D341Med (cell line): ENCODE data around the gene MEF2A.

Experiments used
- DNase-seq: peaks from one replicate; pipeline ENCODE4 v3.0.0; 2012; ENCODE audit warnings: low spot score

The MEF2A gene

DNA sequence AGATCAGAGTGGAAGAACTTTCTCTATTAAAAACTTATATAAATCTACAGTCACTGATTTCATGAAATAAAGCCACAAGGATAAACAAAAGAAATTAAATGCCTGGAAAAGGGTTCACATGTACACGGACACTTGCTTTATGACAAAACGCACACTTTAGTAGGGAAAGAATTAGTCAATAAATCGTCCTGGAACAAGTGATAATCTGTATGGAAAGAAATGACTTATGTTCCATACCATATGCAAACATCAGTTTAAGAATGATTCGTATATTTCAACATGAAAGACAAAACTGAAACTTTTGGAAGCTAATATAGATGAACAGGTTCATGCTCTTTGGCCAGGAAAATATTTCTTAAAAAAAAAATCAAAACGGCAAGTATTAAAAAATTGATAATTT lies 40.2 kb downstream of the MEF2A start:
- no peak for DNase-seq

DNA sequence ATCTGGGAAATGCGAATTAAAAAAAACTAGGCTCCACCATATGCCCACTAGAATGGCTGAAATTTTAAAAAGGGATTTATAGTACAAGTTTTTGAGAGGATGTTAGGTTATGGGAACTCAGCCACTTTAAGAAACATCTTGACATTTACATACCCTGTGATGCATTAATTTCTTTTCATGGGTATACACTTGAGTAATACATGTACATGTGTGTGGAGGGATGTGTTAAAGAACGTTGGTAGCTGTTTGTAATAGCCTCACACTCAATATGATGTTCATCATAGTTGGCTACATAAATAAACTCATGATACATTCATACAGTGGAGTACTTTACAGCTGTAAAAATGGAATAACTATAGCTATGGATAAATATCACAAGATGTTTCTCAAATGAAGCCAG lies 40.9 kb downstream of the MEF2A start:
- DNase-seq = no peak

DNA sequence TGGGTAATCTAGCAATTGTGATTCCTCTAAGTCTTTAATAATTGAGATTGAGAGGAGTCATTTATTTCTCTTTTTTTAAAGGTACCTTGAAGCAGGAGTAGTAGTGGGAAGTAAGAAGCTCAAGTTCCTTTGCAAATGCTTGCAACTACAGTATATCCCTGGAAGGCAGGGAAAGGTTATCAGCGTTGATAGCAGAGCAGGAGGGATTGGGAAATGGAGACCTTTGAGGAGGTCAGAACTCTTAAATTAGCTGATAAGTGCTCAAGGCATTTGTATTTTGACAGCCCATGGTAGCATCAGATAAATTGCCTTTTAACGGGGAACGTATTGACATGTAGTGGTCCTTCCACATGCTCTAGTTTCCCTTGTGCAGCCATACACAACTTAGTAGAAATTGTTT lies 47.7 kb downstream of the MEF2A start:
- DNase-seq = no peak

DNA sequence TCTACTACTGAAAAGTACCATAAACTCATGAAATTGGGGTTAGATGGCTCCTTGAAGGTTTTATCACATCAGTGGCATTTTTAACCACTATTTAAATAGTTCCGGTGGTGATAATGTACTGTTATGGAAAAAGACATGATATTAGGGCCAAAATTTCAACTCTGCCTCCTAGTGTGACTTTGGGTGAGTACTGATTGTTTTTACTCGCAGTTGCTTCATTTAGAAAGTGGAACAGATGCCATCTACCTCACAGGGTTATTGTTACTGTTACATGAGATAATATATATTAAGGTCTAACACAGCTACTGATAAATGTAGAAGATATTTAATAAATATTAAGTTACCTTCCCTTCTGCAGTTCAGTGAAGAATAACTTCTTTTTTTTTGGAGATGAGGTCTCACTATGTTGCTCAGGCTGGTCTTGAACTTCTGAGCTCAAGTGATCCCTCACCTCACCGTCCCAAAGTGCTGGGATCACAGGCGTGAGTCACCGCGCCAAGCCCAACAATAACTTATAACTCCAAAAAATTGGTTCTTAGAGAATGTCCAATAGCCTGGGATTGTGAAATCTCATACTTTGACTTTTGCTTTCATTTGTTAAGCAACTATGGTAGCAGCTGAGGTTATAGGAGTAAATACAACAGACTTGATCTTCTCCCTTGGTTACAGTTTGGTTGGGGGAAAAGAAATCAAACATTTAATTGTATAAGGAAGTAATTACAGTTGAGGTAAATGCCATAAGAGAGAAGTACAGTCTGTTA lies 48.3 kb downstream of the MEF2A start:
- DNase-seq = no peak

DNA sequence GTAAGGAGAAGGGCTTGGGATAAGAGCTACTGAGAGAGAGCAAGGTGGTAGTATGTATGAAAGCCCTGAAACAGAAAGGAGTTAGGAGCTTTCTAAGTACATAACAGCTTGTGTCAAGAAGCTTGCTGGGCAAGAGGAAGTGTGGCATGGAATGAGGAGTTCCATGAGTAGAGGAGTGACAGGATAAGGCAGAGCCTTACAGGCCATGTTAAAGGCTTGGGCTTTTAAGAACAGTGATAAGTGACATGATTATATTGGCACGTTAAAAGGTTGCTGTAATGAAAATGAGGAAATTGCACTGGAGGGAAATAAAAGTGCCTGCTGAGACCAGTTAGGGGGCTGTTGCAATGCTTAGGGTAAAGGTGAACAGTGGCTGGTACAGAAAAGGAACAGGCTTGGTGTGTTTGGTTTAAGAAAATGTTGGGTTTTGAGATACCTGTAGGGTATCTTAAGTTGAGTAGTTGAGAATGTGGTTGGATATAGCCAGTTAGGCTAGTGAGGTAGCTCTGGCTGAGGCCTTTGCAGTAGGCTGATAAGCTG lies 49.0 kb downstream of the MEF2A start:
- DNase-seq = no peak

DNA sequence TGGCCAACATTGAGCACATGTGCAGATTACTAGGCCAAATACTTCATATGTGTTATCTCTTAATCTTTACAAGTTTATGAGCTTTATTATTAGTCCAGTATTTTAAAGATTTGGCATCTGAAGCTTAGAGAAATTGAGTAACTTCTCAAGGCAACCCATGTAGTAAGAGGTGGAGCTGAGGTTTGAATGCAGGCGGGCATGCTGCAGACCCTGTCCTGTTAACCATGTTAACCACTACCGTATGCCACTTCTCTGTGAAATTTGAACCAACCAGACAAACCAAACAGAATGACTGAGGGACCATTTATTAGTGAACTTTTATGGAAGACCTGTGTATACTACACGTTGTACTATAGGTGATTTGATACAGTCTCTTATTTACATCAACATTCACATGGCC lies 49.7 kb downstream of the MEF2A start:
- DNase-seq = no peak

DNA sequence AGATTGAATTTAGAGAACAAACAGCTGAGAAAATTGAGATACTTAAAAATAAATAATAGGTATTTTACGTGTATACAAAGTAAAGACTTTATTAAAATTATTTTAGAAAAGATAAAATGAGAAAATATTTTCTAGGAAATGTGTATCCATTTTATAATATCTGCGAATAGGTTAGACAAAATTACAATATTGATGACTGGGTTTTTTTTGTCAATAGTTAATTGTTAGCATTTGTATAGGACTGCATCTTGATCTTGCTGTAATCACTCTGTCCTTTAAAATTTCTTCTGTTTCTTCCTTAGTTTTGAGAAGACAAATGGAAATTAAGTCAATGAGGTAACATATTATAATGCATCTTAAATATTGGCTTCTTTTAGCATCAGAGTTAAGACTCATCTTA lies 50.3 kb downstream of the MEF2A start:
- no peak for DNase-seq

DNA sequence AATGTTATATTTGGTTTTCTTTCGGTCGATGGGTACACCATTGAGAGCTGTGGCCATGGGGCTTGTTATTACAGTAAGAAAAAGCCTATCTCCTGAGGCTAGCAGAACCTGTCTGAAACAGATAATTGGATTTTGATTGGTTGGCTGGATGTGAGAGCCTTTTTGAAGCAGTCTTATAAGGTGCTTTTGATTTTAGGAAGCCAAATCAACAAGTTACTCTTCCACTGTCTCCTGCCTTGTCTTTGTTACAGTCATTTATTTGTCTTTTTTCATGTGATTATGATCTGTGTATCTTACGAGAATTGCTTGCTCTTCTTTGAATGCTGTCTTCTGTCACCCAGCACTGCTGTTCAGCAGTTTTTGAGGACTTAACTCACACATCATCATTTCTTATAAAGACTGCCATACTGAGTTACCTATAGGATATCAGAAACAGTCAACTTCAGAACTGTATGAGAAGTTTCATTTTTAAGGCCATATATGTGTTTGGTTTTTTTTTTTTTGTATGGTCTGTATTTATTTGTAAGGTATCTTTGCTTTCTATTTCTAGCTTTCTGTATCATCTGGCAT lies 51.1 kb downstream of the MEF2A start:
- no peak for DNase-seq

DNA sequence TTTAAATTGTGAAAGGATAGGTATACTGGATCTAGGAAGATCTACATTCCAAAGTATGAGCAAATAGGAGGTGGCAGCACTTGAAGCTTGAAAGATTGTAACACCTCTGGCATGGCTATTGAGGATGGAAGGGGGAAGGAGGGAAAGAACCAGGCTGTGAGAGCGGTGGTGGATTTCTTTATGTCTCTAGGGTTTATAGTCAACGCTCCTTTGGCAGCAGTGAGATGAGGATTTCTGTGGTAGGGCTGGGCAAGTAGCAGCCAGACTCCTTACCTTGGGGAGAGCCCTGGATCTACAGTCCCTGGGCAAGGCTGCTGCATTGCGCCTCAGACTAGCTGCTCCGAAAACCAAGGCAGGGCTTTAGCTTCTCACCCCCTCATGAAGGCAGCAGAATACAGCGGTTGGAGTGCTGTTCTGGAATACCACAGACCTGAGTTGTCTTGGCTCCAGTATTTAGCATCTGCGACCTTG lies 53.2 kb downstream of the MEF2A start:
- DNase-seq = peak; percentile 33

DNA sequence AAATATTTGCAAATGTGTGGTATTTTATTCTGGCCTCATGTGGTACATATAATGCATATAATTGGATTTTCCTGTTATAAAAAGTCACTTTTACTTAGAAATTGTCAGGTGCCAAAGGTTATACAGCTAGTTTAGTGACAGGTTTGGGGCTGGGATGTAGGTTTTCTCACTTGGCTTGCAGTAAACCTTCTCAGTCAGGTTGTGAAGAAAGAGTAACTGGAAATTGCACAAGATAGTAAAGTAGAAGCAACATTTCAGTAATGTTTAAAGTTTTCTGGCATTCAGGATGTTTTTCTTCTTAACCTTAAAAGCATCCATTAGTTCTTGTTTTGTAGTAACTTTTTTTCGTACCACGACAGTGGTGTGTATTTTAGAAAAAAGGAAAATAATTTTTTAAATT lies 53.9 kb downstream of the MEF2A start:
- DNase-seq = no peak

DNA sequence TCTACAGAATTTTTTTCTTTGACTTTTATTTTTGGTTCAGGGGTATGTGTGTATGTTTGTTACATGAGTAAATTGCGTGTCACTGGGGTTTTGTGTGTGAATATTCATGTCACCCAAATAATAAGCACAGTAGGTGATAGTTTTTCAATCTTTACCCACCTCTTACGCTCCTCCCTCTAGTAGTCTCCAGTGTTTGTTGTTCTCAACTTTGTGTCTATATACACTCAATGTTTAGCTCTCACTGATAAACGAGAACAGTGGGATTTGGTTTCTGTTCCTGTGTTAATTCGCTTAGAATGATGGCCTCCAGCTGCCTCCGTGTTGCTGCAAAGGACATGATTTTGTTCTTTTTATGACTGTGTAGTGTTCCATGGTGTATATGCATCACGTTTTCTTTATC lies 54.4 kb downstream of the MEF2A start:
- no peak for DNase-seq

DNA sequence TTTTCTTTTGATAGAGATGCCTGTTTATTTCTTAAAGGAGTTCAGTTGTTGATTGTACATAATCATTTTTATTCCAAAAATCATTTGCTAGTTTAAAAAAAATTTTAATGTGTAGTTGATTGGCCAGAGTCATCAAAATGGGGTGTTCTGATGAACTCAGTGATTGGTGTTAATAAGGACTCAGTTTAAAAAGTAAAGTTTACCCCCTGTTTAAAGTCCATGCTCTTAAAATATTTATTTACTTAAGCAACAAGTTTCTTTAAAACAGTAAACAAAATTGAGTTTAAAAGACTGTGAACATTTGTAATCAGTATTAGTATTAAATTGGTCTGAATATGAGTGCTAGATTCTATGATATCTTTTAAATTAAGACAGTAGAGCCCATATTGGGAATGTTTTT lies 56.0 kb downstream of the MEF2A start:
- DNase-seq = no peak

DNA sequence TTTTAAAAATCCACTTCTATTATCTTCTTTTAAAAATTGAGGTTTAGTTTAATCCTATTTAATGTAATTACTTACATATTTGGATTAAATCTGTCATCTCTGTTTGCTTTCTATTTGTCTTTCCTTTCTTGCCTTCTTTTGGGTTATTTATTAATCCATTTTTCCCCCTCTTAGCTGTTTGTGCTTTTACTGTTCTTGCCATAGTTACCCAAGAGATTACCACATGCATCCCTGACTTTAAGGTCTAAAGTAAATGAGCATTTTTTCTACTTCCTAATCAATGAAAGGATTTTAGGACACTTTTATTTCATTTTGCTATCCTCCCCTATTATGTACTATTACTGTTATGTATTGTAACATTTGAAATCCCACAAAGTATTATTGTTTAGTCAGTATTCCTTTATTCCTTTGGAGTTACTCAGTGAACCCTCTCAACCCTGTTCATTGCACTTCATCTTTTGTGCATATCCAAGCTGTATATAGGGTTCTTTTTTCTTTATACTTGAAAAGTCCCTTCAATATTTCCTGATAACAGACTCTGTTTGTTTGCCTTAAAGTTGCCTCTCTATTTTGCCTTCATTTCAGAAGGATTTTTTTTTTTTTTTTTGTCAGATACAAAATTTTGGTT lies 62.7 kb downstream of the MEF2A start:
- no peak for DNase-seq

DNA sequence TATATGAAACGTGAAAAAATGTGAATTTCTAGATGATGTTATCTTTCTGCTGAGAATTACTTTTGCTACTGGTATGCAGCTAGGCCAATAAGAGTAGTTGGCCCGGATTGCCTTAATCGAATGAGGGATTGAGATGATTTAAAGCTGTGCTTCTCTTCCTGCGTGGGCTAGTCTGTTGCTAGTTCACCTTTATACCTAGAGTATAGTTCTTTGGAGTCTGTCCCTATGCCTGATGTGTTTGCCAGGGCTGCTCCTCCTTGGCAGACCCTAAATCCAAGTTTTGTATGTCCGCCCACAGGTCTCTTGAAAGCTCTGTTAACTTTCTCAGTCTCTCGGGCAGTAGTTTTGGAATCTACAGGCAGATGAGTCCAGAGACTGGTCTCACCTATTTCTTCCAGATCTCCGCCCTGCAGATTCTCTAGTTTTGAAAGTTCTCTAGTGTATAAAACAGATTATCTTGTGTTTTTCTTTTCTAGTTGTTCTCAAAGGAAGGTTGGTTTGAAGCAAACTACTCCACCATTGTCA lies 64.9 kb downstream of the MEF2A start:
- no peak for DNase-seq

DNA sequence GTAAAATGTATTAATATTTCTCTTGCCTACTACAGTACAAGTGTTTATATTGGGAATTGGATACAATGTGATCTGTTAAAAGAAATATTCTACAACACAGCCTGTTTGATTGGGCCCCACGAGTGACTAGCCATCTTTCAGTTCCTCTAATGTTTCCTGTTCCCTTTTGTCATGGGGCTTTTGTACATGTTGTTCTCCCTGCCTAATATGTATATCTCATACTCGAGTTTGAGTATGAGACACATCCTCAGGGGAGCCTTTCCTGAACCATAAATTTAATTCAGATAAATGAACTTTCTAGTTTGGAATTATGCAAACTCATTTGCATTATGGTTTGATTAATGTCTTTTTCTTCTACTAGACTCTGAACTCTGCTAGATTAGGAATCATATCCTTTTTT lies 65.5 kb downstream of the MEF2A start:
- DNase-seq = no peak

DNA sequence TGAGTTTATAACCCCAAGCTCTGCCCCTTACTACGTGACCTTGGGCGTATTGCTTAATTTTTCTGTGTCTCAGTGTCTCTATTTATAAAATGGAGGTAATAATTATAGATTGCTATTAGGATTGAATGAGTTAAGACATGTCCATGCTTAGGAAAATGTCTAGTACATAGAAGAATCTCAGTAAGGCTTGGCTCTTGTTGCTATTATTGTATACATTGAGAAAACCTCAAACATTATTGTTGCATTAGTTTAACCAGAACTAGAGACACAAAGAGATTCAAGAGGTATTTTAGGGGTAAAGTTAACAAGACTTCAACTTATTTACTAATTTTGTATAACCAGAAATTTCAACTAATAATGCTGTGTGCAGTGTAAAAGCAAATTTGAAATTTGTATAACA lies 66.7 kb downstream of the MEF2A start:
- DNase-seq = no peak

DNA sequence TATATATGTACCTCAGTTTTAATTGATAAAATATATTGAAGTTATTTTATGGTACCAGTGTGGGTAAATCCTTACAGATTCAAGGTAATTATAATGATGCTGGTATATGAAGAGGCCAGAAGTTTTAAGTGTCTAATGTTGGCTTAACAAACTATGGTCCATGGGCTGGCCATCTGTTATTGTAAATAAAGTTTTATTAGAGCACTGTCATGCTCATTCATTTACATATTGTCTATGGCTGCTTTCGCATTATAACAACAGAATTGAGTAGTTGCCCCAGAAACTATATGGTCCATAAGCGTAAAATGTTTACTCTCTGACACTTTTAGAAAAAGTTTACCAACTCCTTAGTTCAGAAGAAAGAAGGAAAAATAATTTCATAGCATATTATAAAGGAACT lies 67.9 kb downstream of the MEF2A start:
- no peak for DNase-seq

DNA sequence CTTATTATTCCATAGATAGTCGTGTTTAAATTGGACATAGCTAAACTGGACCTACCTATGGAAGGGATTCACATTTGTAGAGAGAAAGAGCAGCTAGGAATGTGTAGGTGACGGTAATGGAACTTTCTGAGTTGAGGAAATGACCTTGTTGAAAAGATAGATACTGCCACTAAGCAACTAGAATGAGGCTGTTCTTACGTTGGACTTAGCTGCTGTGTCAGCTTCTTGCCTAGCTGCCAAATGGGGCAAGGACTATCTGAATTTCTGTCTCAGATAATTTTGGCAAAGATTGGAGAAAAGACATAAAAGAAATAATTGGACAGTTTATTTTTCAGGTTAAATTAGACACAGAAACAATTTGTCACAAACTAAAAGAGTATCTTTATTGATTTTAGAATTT lies 68.8 kb downstream of the MEF2A start:
- no peak for DNase-seq

DNA sequence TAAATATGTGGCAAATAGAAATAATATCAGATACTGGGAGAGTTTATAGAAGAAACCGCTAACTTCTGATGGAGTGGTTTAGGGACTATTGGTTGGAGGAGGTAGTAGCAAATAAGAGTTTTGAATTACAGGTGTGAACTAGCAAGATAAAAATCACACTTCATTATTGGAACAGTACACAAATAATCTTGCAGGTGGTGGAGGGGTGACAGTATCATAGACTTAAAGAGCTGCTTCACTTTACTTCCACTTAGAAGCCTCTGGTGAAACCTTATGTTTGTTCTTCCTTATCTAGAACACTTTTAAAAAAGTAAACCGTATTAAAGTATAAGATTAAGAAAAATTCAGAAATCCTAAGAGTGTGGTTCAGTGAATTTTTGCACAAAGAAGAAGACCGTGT lies 69.4 kb downstream of the MEF2A start:
- no peak for DNase-seq

DNA sequence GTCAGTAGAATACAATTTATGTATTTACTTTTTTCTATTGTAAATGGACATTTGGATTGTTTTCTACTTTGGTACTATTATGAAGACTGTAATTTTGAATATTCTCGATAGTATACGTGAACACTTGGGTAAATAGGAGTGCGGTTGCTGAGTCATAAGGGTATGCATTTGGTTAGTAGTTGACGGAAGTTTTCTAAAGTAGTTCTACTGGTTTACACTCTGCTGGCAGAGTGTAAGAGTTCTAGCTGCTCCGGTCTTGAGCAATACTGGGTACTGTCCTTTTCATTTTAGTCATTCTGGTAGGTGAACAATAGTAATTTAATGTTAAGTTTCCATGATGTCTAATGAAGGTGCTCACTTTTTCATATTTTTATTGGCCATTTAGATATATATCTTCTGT lies 70.0 kb downstream of the MEF2A start:
- DNase-seq = no peak

DNA sequence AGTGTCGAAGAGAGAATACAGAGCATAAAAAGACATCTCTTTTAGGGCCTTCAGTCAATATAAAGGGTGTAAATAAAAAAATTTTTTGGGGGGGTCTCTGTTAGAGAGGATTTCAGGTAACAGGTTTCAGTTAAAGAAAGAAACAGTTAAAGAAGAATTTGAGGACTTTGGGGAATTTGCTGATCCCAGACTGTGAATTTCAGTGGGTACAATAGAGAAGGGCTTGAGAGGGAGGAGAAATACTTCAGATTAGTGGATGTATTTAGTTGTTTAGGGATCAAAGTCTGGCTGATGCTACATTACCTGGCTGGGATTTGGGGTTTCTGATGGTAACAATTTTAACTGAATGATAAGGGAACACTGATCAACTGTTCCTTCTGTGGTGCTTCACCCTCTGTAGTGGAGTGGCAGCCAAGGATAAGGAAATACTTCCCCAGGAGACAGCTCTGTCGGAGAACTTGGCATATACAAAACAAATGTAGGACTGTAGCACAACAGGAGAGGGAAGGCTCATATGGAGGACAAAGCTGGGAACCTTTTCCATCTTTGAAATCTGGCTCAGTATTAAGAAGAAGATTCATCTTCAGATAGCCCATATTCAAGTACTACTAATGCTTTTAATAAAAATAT lies 79.2 kb downstream of the MEF2A start:
- DNase-seq = no peak

DNA sequence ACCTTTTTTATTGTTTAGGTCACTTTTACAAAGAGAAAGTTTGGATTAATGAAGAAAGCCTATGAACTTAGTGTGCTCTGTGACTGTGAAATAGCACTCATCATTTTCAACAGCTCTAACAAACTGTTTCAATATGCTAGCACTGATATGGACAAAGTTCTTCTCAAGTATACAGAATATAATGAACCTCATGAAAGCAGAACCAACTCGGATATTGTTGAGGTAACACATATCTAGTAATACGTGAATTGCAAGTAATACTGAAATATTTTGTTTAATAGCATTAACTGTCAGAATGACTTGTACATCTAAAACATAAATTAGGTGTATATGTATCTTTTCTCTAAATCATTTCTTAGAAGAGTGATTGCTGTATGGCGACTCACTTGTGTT lies 79.8 kb downstream of the MEF2A start:
- DNase-seq = no peak

DNA sequence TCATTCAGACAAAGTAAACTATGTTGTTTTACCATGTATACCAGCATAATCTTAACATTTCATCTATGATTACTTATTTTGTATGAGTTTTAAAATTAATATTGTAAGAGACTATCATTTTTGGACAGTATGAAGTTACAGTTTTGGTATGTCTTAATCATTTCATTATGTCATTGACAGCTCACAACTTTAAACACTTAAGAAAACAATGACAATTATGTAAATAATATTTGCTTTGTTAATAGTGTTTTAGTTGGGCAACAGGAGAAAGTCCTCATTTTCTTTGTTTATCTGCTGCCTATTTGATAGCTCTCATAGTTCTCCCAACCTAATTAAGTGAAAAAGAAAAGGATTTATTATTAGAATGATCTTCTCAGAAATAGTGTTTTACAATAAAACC lies 80.2 kb downstream of the MEF2A start:
- DNase-seq = no peak
